Activated CD4-positive, alpha-beta T cell treated with anti-CD3 and anti-CD28 coated beads for 1 hour (primary cell): Measurements from ENCODE around the gene LLCFC1.

Source experiments
- DNase-seq: peaks from one replicate; pipeline ENCODE4 v3.0.0-alpha.2; 2020

Gene LLCFC1

GRCh38 chr7:142913051-142913450 lies 26.2 kb upstream of the LLCFC1 start:
- DNase-seq: no peak

- no peak for DNase-seq
Measured at GRCh38 chr7:142913566-142913965, 25.7 kb upstream of the LLCFC1 start.

GRCh38 chr7:142914121-142914520 lies 25.2 kb upstream of the LLCFC1 start:
- DNase-seq: no peak

- no peak for DNase-seq
Measured at GRCh38 chr7:142915315-142915714, 24.0 kb upstream of the LLCFC1 start.

- no peak for DNase-seq
Measured at GRCh38 chr7:142916508-142916907, 22.8 kb upstream of the LLCFC1 start.

GRCh38 chr7:142917447-142917846 lies 21.8 kb upstream of the LLCFC1 start:
- no peak for DNase-seq

- no peak for DNase-seq
Measured at GRCh38 chr7:142918901-142919300, 20.4 kb upstream of the LLCFC1 start.

GRCh38 chr7:142919656-142920055 lies 19.6 kb upstream of the LLCFC1 start:
- no peak for DNase-seq

GRCh38 chr7:142923391-142923790 lies 15.9 kb upstream of the LLCFC1 start:
- no peak for DNase-seq

GRCh38 chr7:142925413-142925812 lies 13.9 kb upstream of the LLCFC1 start:
- no peak for DNase-seq

- DNase-seq: no peak
Measured at GRCh38 chr7:142927085-142927745, 12.1 kb upstream of the LLCFC1 start.

GRCh38 chr7:142927949-142928348 lies 11.3 kb upstream of the LLCFC1 start:
- DNase-seq: no peak

GRCh38 chr7:142930126-142930730 lies 9.1 kb upstream of the LLCFC1 start:
- DNase-seq: no peak

- no peak for DNase-seq
Measured at GRCh38 chr7:142932386-142933091, 6.7 kb upstream of the LLCFC1 start.

- no peak for DNase-seq
Measured at GRCh38 chr7:142933092-142933475, 6.2 kb upstream of the LLCFC1 start.

GRCh38 chr7:142933624-142934023 lies 5.7 kb upstream of the LLCFC1 start, which contains the start of gene TRPV5:
TSS of gene TRPV5 (minus strand) at chr7:142933746. CDS start at chr7:142933459, 287 bp downstream.
- DNase-seq: no peak

GRCh38 chr7:142934056-142934455 lies 5.2 kb upstream of the LLCFC1 start:
- DNase-seq: no peak

GRCh38 chr7:142935941-142936565 lies 3.2 kb upstream of the LLCFC1 start:
- no peak for DNase-seq

GRCh38 chr7:142938611-142939010 lies 673 bp upstream of the LLCFC1 start:
- no peak for DNase-seq

- DNase-seq: no peak
Measured at GRCh38 chr7:142940966-142941535, 1.8 kb downstream of the LLCFC1 start.

- DNase-seq: no peak
Measured at GRCh38 chr7:142941541-142941940, 2.3 kb downstream of the LLCFC1 start.

- DNase-seq: no peak
Measured at GRCh38 chr7:142942746-142943145, 3.5 kb downstream of the LLCFC1 start.

GRCh38 chr7:142943706-142944268 lies 4.5 kb downstream of the LLCFC1 start:
- no peak for DNase-seq
